COLO668 (cell line): ENCODE results near the gene PLOD3.
A peak's percentile ranks its signal among the peaks of the same experiment; 100 is the strongest.

ENCODE experiments used
- DNase-seq: peaks from one replicate; lab custom pipeline; 2025; ENCODE audit not compliant: unreplicated experiment; lab: John Stamatoyannopoulos, UW

The PLOD3 gene

DNA sequence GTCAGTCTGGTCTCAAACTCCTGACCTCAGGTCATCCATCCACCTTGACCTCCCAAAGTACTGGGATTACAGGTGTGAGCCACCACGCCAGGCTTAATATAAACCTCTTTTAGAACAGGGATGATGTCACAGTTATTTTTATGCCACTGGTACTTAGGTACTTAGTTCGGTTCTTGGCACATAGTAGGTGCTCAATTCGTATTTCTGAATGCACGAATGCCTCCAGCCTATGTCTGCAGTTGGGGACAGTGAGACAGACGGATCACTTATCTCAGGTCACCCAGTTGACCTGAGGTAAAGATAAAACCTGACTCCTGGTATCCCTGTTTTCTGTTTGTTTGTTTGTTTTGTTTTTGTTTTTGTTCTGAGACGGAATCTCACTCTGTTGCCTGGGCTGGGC lies 31.2 kb downstream of the PLOD3 start:
- DNase-seq: no peak

DNA sequence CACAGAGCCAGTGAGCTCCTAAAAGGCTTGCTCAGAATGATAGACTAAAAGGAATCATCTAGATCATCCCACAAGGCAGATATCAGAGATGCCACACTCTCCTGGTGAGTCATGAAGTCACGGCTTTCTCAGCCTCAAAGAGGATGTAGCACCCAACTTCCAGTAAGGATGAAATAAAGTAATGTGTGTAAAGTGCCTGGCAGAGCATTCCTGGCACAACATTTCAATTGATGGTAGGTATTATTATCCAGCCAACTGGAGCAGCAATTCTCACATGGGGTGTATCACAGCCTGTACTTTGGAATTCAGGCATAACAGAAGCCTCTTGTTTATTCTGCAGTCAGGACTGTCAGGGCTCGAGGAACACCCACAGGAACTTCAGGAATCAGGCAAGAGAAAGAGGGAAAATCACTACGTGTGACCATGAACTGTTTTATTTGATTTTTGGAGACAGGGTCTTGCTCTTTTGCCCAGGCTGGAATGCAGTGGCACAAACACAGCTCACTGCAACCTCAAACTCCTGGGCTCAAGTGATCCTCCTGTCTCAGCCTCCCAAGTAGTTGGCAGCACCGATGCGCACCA lies 32.0 kb downstream of the PLOD3 start:
- no peak for DNase-seq

DNA sequence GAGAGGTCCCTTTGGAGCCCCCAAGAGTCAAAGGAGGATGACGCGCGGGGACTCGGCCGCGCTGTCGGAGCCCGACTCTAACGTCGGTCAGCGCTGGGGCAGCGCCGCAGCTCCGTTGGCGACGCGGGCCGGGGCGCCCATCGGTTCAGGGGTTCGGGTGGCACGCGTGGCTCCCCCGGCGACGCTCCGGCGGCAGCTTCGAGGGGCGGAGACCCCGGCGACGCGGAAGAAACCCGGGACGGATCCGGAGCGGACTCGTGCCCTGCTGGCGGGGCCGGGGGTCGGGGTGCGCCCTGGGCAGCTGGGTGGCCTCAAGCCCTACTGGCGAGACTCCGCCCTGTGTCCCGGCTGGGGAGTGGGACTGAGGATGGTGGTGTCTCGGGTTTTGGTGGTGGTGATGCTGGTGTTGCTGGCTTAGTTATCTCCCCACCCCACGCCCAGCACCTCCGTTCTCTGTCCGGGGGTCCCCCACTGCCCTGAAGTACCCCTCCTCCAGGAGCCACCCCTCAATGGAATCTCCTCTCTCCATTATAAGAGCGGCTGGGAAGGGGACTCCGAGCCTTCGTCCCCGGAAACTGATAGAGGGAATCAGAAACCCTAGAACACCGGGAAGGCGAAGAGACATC lies 37.1 kb downstream of the PLOD3 start, which contains the start of gene NAT16:
TSS of gene NAT16 (minus strand) at position 164 of the 626 bp plus-strand sequence. CDS start 5,486 bp downstream, outside the sequence.
- DNase-seq: no peak

GRCh38 chr7:101179713-101180112 lies 37.7 kb downstream of the PLOD3 start:
- no peak for DNase-seq

- DNase-seq: peak; percentile 30
Measured at GRCh38 chr7:101179117-101179516, 38.3 kb downstream of the PLOD3 start.

- DNase-seq: no peak
Measured at GRCh38 chr7:101177644-101178043, 39.7 kb downstream of the PLOD3 start.

GRCh38 chr7:101175664-101176063 lies 41.7 kb downstream of the PLOD3 start:
- DNase-seq: no peak

DNA sequence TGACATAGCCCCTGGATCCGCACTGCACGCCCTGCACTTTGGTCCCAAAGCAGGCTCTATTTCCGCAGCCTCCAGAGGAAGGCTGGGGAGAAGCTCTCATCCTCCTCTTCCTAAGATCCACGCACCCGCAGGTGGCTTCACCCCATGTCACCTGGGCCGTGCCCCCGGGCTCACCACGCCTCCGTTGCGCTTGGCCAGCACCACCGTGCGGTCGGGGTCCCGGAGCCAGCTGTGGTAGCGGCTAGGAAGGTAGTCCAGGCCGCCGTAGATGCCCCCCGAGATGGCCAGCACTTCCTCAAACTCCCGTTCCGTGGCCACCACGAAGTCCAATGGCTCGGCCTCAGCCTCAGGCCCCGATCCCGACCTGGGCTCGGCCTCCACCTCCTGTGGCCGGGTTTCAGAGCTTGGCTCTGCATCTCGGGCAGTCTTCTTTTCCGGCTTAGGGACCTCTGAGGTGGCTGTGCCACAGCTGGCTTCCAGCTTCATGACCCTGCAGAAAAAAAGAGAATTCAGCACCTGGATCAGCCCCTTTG lies 43.0 kb downstream of the PLOD3 start:
- DNase-seq: no peak

DNA sequence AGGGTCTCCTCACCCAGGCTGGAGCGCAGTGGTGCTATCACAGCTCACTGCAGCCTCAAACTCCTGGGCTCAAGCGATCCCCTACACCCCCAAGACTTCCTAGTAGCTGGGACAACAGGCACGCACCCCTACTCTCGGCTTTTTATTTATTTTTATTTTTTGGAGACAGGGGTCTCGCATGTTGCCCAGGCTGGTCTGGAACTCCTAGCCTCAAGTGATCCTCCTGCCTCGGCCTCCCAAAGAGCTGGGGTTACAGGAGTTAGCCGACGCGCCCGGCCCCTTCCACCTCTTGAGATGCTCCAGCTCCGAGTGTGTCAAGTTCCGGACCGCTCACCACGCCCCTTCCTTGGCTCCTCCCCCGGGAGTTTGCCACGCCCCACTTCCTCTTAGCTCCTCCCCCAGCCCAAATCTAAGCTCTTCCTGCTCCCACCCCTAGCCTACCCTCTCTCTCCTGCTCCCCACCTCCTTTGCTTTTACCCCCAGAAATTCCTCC lies 43.6 kb downstream of the PLOD3 start:
- peak; percentile 33 for DNase-seq

GRCh38 chr7:101172854-101173751 lies 44.3 kb downstream of the PLOD3 start:
- peak; percentile 87 for DNase-seq

GRCh38 chr7:101172005-101172853 lies 45.2 kb downstream of the PLOD3 start:
- DNase-seq: peak; percentile 92

DNA sequence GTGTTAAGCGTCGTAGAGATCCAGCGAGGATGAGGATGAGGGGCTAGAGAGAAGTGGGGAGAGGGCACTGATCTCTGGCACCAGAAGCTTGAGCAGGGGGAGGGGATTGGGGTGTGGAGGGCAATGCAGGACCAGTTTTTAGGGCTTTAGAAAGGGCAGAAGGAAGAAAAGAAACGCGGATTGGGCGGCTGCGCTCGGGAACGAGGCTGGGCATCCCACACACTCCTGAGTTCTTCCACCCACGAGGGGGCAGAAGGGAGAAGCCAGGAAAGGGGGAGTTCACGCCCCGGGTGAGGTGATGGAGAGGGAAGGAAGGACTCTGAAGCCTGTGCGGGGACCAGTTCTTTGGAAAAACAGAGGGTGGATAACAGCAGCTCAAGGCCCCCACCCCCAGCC lies 45.9 kb downstream of the PLOD3 start:
- peak; percentile 26 for DNase-seq

GRCh38 chr7:101170617-101171441 lies 46.6 kb downstream of the PLOD3 start:
- no peak for DNase-seq

- DNase-seq: peak; percentile 66
Measured at GRCh38 chr7:101169838-101170551, 47.4 kb downstream of the PLOD3 start.

DNA sequence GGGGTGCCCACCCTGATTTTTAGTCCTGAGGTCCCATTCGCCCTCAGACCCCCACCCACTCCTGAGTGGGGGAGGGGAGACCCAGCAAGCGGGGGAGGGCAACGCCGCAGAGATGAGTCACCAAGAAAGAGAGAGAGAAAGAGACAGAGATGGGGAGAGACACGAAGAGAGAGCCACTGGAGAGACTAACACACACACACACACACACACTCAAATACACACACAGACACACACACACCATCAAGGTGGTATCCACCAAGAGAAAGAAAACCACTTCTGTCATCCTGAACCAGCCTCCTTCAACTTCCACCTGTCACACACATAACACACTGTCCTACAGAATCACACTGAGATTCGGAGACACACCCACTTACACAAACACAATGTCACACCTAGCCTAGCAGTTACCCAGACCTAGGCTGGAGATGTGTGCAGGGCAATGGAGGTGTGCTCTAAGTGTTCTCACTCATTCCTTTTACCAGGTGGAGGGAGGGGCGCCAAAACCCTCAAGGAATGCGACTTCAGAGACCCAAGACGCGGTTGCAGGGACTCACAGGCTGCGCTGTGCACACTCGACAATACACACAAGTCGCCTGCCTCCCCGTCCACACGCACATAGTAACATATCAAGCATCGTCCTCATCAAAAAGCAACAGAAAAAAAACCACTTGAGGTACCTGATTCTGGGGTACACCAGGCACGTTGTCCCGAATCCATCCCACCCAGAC lies 48.1 kb downstream of the PLOD3 start:
- DNase-seq: peak; percentile 33

DNA sequence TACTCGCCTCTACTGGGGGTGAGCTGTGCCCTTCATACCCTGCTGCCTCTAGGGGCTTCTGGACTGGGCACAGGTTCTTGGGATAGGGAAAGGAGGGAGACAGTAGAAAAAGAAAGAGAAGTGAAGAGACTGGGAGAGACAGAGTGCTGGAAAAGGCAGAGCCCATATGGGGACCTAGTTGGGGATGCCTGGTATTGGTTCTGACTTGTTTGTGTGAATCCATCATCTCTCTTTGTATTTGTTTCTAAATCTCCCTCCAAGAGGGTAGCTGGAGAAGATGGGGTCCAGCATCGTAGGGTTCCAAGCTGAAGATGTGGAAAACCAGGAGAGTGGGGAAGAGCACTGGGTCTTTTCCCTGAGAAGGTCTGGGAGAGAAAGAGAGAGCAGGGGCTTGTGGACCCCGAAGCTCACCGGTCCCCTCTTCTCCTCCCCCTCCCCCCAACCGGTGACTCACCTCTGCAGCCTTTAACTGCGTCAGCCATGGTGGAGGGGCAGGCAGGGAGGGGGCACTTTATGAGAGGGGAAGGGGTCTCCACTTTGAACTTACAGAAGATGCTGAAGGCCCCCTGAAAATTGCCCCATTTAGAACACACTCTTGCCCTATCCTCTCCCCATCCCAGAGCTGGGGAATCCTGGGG lies 48.9 kb downstream of the PLOD3 start:
- DNase-seq: no peak

DNA sequence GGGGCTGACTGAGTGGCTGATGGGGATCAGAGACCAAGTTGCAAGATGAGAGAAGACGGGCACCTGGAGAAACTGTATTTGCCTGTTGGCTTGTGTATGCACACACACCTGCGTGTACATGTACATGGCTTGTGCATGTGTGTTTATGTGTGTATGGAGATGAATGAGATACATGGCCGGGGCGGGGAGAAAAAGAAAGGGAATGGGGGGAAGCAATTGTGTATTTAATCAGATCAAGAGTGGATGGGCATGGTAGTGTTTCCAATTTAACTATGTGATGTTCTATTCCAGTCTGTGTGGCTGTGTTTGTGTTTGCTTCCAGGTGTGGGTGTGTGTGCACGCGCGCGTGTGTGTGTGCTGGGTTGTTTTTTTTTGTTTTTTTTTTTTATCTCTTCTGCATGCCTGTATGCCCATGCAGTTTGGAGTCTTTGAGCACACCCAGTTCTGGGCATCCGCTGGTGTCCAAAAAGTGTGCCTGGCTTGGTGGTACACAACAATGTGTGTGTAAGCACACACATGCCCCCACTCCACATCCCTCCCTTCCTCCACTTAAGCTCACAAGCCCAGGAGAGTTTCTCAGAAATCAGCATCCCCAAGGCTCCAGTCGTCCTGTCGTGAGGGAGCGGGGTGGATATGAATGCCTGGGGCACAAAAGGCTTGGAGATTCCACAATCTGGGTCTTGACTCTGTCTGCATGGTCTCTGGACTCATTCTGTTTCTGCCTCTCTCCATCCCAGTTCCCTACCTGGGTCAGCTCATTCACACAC lies 49.6 kb downstream of the PLOD3 start:
- peak; percentile 21 for DNase-seq
